GM19455 (cell line): Measurements from ENCODE around the gene UNC45A.
A peak's percentile ranks its signal among the peaks of the same experiment; 100 is the strongest.
"Not testable (repeated sequence)": the region's sequence is repeated elsewhere in the genome, so short reads cannot be mapped to it uniquely, and the experiment has no call there.

Source experiments
- ATAC-seq: cut with Tn5 transposase; IDR thresholded peaks from one replicate; pipeline ENCODE4 v1.9.1; 2021; ENCODE audit not compliant: unreplicated experiment

UNC45A gene

DNA sequence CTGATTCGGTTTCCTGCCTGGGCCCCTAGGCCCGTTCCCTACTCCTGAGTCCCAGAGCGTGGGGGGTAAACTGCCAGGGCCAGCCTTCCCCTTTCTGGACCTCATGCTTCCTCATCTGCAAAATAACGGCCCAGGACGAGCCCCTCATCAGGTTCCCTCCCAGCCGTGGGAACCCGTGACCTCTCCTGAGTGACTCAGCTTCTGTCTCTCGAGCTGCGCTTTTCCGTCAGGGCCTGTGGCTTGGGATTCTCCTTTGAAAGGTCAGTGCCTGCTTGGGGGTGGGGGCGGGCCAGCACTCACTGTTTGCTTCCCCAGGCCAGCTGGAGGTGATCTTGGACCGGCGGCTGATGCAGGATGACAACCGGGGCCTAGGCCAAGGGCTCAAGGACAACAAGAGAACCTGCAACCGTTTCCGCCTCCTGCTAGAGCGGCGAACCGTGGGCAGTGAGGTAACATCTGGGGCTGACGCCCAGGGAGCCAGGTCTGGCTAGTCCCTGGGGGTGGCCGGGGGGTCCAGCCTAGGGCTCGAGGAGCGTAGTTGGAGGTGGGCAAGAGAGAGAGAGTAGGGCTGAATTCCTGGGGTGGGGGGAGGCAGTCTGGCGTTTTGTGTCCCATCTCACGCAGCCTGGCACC lies 19.2 kb upstream of the UNC45A start:
- ATAC-seq: no peak

DNA sequence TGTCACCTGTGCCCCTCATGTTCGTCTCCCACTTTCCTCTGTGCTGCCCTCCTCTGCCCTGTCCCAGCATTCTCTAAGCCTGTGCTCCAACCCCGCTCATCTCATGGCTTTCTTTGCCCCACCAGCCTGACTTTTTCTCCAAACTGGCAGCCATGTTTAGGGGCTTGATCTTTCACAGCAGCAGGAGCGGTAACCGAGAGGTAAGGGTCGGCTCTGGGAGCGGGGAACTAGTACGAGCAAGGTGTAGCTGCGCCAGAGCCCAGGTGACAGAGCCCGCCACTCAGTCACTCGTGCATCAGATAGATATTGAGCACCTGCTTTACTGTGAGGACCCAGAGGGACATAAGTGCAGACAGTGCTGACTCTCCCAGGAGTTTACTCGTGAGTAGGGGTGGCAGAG lies 18.6 kb upstream of the UNC45A start:
- ATAC-seq: no peak

DNA sequence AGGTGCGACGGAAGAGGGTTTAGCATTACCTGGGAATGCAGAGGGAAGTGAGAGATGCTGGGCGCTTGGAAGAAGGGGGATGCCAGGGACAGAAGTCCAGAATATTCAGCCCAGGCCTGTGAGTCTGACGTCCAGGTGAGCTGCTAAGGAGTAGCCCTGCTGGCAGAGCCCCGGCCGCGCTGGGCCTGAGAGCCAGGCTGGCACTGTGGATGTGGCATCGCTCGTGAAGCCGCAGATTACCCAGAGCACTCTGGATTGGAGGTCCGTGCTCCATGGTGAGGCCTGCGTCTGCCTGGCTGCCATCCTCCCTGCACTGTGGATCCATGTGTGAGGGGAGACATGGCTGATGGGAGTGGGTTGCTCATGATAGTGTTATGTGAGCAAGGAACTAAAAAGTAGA lies 17.5 kb upstream of the UNC45A start:
- ATAC-seq: no peak

DNA sequence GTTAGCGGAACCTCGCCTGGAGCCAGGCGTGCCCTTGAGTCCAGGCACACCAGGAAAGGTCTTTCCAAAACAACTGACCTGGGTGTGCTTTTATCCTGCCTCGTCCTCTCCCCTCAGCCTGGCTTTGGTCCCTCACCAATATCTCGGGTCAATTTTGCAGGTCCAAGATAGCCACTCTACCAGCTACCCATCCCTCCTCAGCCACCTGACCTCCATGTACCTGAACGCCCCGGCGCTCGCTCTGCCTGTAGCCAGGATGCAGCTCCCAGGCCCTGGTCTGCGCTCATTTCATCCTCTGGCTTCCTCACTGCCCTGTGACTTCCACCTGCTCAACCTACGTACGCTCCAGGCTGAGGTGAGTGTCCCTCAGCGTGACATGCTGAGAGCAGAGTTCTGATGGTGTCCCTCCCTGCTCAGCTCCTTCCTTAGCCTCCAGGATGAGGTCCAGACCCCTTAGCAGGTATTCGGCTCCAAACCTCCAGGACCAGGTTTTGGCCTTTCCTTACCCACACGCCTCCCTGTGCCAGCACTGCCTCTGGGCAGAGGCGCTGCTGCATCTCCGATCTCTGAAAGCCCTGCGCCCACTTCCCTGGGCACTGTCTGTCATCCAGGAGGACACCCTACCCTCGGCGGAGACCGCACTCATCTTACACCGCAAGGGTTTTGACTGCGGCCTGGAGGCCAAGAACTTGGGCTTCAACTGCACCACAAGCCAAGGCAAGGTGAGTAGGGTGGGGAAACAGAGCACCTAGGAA lies 16.9 kb upstream of the UNC45A start:
- no peak for ATAC-seq

DNA sequence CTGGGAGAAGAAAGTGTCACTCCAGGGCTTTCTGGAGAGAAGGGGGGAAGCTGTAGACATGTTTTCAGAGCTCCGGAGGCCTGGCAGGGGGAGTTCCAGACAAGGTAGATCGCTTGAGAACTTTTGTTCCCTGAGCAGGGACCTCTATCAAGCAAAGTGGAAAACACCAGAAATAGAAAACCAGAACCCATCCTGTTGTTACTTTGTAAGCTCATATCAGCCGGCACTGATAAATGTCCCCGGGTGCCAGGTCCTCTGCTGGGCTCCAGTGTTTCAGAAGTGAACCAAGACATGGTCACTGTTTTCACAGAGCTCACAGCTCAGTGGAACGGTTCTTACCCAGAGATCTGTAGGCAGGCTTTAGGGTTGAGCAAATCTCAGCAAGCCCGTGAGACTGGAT lies 16.2 kb upstream of the UNC45A start:
- ATAC-seq: no peak

DNA sequence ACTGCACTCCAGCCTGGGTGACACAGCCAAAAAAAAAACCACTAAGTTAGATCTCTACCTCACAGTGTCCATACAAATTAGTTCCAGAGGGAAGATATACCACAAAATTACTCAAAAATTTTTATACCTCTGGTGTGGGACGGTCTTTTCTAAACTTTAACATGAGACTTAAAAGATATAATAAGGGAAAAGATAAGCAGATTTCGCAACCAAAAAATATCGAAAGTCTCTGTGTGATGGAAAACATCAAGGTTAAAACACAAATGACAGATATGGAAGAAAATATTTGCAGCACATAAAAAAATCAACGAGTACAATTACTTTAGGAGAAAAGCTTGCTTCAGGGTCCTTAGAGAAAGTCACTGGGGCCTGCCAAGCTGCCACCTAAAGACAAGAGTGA lies 13.2 kb upstream of the UNC45A start:
- no peak for ATAC-seq

DNA sequence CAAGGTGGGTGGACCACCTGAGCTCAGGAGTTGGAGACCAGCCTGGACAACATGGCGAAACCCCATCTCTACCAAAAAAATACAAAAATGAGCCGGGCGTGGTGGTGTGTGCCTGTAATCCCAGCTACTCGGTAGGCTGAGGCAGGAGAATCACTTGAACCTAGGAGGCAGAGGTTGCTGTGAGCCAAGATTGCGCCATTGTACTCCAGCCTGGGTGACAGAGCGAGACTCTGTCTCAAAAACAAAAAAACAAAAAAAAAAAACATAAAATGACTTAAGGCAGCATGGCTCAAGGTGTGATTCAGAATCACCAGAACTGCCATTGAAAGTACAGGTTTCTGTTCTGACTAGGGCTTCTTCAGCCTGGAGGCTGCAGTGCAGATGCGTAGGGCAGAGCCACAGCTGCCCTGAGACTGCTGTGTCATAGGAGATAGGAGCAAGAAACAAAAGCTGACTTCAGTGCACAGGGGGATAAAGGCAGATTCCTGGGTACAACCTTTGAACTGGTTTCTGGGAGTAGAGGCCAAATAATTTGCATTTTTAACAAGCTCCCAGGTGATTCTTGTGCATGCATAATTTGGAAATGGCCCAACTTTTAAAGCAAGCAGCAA lies 12.3 kb upstream of the UNC45A start:
- peak; percentile 61 for ATAC-seq

DNA sequence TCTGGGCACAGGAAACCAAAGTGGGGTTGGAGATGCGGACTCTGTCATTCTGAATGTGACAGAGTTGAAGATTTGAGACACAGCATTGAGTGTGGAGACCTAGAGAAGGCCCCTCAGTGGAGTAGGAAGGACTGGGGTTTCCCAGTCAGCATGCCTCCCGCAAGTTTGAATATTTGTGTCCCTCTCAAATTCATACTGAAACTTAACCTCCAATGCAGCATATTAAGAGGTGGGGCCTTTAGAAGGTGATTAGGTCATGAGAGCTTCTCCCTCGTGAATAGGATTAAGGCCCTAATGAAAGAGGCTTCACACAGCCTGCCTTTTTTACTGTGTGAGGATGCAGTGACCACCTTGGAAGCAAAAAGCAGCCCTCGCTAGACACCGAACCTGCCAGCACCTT lies 10.7 kb upstream of the UNC45A start:
- ATAC-seq: peak; percentile 75

DNA sequence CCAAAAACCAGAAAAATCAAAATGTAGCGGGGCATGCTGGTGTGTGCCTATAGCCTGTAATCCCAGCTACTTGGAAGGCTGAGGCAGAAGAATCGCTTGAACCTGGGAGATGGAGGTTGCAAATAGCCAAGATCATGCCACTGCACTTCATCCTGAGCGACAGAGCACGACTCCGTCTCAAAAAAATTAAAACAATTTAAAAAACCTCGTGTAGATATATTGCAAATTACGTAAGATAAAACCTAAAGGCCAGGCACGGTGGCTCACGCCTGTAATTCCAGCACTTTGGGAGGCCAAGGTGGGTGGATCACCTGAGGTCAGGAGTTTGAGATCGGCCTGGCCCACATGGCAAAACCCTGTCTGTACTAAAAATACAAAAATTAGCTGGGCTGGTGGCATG lies 8.3 kb upstream of the UNC45A start:
- ATAC-seq: not testable (repeated sequence)

DNA sequence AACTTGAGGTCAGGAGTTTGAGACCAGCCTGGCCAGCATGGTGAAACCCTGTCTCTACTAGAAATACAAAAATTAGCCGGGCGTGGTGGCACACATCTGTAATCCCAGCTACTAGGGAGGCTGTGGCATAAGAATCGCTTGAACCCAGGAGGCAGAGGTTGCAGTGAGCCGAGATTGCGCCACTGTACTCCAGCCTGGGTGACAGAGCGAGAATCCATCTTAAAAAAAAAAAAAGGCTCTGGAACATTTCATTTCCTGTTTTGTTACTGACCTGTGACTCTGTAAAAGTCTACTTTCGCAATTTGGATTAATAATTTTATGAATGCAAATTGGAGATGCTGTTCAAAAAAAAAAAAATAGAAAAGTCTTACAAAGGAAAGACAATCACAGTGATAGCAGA lies 7.0 kb upstream of the UNC45A start:
- not testable (repeated sequence) for ATAC-seq

DNA sequence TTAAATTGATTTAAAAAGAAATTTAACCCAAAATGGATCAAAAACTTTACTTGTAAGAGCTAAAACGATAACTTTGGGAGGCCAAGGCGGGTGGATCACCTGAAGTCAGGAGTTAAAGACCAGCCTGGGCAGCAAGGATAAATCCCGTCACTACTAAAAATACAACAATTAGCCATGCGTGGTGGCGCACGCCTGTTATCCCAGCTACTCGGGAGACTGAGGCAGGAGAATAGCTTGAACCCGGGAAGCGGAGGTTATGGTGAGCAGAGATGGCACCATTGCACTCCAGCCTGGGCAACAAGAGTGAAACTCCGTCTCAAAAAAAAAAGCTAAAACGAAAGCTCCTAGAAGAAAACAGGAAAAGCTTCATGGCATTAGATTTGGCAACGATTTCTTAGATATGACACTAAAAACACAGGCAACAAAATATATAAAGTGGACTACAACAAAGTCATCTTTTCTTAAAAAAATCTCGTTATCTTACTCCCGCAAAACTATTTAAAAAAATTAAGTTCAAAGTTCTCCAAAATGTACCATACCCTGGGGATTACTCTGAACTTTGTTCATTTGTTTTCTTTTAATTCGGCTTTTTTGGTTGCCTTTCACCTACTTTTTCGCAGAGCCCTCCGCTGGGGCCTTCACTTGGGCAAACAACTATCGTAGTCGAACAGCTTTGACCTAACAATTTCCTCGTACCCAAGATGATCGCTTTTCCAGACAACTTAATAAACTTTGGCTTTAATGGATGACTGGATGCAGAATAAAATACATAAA lies 5.7 kb upstream of the UNC45A start:
- no peak for ATAC-seq

DNA sequence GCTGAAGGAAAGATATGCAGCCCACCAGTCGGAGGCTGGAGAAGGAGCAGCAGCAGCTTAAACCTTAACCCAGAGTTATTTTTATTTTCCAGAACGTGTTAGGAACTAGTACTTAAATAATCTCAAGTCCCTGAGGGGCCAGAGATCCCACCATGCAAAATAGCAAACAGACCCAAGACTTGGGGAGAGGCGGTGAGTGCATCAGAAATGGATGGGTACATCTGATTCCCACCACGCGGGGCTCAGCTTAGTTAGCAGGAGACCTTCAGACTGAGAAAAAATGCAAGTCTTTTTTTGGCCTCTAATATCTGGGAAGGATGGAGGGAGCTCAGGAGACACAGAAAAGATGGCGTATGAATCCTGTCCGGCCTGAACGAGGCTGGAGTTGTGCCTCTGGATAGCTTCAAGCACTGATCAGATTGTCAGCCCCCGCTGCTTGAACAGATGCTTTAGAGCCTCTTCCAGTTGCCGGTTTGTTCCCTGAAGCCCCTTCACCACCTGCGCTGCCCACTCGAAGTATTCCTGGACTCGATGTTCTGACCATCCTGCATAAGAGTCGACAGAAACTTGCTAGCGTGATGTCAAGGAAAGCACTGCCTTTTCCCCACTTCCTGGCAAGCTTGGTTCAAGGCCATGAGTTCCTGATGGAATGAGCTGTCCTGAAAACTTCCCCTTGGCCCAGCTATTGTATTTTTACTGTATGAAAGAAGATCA lies 4.1 kb upstream of the UNC45A start:
- ATAC-seq: no peak

DNA sequence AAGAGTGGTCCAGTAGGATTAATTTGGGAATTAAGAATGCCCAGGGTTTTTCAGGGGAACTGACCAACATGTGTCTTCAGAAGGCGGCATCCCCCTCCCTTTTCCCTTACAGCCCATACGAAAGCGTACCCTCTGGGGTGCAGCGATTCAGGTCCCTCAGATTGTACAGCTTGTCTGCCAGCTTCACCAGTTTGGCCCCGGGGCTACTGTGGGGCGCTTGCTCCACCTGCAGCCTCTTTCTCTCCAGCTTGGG lies 3.6 kb upstream of the UNC45A start:
- ATAC-seq: no peak

DNA sequence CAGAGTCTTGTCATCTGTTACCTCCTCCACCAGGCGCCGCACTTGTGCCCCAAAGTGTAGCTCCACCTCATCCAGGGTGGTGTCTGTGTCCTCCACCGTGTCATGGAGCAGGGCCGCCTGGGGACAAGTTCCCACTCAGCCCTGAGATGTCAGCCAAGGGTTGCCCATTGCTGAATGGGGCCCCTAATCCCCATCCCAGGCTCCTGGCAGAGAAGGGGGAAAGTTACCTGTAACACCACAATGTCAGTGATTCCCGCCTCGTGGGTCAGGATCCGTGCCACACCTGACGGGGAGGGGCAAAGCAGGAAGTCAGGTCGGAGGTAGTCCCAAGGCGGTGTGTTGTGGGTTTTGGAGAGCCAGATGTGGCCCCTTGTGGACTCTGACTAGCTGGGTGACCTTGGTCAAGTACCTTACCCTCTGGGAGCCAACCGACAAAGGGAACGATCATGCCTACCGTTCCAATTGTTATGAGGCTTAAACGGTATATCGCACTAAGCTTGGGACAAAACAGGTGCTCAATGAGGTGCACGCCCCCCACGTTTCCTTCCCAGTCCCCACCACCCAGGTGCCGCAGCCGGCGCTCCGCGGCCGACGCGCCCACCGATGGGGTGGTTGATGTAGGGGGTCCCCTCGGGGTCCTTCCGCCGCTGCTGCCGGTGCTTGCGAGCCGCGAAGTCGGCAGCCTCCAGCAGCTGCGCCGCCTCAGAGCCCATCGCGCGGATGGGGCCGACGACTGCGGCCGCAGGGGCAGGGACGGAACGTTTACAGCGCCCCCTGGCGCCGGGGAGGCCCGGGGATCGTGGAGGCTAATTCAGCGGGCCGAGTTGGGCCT lies 3.0 kb upstream of the UNC45A start, which contains the start of gene HDDC3:
Gene HDDC3 (minus strand): TSS at position 722 of the 832 bp plus-strand sequence. CDS start 9 bp downstream, at position 713.
- peak; percentile 43 for ATAC-seq

DNA sequence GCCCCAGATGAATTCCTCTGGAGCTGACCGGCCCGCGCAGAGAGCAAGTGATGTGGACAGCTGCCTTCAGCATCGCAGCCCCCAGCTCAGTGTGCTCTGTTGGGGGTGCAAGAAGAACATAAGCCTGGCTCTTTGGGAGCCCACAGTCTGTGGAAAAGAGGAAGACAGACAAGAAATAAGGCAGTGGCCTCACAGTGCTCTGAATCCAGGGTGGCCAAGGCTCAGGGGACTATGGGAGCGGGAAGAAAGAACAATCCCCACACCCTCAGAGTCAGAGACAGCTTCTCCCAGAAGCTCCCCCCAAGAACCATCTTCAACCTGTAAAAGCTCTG lies 2.5 kb upstream of the UNC45A start:
- ATAC-seq: no peak

DNA sequence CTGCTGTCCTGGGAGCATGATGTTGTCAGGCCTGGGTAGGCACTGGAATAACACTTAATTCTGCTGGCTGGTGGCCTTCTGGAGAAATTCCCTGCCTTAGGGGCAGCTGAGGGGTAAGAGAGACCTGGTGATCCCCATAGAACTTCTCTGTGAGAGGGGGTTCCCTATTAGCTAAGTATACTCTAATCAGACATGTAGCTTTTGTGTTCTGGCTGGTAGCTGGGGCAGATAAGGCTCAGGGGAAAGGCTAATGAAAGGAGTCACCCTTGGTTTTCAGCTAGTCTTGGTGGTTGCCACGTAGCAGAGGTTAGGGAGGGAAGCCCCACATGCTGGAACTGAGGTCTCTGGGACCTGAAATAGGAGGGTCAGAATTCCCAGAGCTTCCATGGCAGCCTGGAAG lies 1.8 kb upstream of the UNC45A start:
- no peak for ATAC-seq

DNA sequence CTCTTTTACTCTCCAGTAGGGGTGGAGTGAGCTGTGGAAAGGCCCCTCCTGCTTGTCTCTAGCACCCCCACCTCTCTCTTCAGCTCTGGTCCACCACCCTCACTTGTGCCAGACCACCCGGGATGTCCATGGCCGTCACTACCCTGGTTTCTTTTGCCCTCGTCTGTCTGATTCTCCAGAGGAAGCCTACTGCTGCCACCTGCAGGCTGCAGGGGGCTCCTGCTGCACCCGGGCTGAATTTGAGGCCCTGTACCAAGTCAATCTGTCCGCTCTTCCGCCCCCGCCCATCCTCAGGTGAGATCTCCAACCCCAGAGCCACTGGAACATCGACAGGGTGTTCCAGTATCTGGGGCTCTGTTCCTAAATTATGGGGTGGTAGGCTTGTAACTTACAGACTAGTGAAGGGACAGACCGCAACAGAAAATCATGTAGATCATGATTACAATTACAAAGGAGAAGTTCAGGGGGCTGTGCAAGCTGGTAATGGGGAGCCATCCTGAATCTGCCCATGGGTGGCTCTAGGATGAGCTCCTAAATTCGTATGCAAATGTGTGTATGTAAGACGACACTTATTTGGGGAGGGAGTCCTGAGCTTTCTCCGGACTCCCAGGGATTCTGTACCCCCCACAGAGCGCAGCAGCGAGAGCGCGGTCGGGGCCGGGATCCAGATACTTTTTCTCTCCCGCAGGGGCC lies 683 bp upstream of the UNC45A start:
- peak; percentile 1 for ATAC-seq

DNA sequence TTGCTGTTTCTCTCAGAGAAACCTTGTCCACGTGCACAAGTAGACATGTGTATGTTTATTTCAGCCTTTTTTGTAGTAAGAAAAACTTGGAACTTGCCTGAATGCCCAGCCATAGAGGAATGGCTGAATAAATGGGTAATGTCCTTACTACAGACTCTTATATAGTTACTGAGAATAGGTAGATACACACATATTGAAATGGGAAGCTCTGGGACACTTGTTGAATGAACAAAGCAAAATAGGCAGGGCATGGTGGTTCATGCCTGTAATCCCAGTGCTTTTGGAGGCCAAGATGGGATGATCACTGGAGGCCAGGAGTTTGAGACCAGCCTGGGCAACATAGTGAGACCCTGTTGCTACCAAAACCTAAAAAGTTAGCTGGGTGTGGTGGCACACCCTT lies 1.7 kb downstream of the UNC45A start:
- no peak for ATAC-seq

DNA sequence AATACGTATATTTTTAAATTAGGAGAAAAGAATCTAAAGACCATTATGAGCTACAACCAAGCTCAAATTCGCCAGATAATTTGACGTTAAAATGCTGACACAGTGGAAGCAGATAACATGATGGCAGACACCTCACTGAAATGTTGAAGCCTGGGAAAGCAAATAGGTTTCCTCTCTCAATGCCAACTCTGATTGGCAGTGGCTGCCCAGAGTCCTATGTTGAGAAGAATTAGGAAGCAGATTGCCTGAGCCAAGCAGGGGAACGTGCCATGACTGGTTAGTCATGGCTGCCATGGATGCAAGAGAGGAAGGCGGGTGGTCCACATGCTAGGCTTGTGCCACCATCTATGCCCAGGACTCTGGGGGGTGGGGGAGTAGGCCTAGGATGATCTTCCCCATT lies 3.2 kb downstream of the UNC45A start:
- ATAC-seq: no peak

DNA sequence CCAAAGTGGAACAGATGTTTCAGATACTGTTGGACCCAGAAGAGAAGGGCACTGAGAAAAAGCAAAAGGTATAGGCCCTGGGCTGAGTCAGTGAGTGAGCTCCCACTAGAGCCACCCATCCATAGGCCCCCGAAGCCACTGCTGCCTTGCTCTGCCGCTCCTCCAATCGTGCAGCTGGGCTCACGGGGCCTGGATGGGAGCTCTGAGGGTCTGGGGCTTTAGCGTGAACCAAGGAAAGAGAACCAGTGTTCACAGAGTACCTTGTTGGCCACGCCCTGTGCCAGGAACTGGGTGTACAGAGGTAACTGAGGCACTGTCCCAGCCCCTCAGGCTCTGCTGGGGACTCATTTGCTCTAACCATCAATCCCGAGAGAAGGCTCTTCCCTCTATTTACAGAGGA lies 4.7 kb downstream of the UNC45A start:
- ATAC-seq: no peak
